T-helper 17 cell (primary cell): Measurements from ENCODE around the gene ICAM3. TPM values are rescaled to one million over a fixed set of nuclear protein-coding genes. Genes with fewer than 3 reads are reported as not detected.
"Not testable (repeated sequence)": the region's sequence is repeated elsewhere in the genome, so short reads cannot be mapped to it uniquely, and the experiment has no call there.

ENCODE experiments used
- ATAC-seq: fragments of 150-1000 bp; cut with Tn5 transposase; 2 replicates; pipeline ENCODE4 v1.10.0; 2021; ENCODE audit warnings: mild to moderate bottlenecking, moderate library complexity
- DNase-seq, 3 donors: peaks; one replicate each; pipeline versions ENCODE4 v3.0.0 to v3.0.0-alpha.2; 2020 to 2021
- H3K9me3 ChIP-seq: one replicate; pipeline ENCODE4 v1.7.0; 2013; ENCODE audit warnings: low read length, mild to moderate bottlenecking; ENCODE audit not compliant: control insufficient read depth, poor library complexity, severe bottlenecking
- H3K27ac Mint-ChIP-seq: one replicate; pipeline ENCODE4 v1.8.0; 2022; ENCODE audit warnings: mild to moderate bottlenecking, moderate library complexity, mixed read lengths
- H3K27me3 Mint-ChIP-seq: one replicate; pipeline ENCODE4 v1.8.0; 2022; ENCODE audit warnings: mixed read lengths
- H3K36me3 Mint-ChIP-seq: one replicate; pipeline ENCODE4 v1.8.0; 2022; ENCODE audit warnings: low read depth, mixed read lengths
- H3K4me1 Mint-ChIP-seq: one replicate; pipeline ENCODE4 v1.8.0; 2022; ENCODE audit warnings: mild to moderate bottlenecking, mixed read lengths
- H3K4me3 Mint-ChIP-seq: one replicate; pipeline ENCODE4 v1.8.0; 2022; ENCODE audit warnings: mild to moderate bottlenecking, moderate library complexity, mixed read lengths
- total RNA-seq, 4 donors: library from RNA in 2 of 4; stranded (reverse) in 2 of 4; gene quantifications; one replicate each; pipeline ENCODE4 v1.2.3 and lab custom pipeline; 2022 to 2026

ICAM3 gene
- total RNA-seq, 2 donors from 2014 or later: 227 to 251 TPM

GRCh38 chr19:10364644-10365043 is 25.2 kb upstream of the ICAM3 start:
- Mint-ChIP-seq H3K27ac (no peak overlapping the region), H3K4me1 (peaks cover 5% of the 10 kb centered on the region), H3K27me3 (no peaks in the 10 kb centered on the region), H3K4me3 (no peak overlapping the region), H3K36me3 (peaks cover 11% of the 10 kb centered on the region)
- ATAC-seq (no peak), DNase-seq (no peak)
- no peaks in the 10 kb centered on the region for H3K9me3 ChIP-seq

GRCh38 chr19:10363789-10364281 is 24.4 kb upstream of the ICAM3 start:
- Mint-ChIP-seq H3K27ac (no peak overlapping the region), H3K27me3 (no peaks in the 10 kb centered on the region), H3K4me1 (peaks cover 3% of the 10 kb centered on the region), H3K36me3 (peaks cover 12% of the 10 kb centered on the region), H3K4me3 (no peak overlapping the region)
- H3K9me3 ChIP-seq: no peaks in the 10 kb centered on the region
- ATAC-seq: no peak
- no peak for DNase-seq

- no peak for ATAC-seq
- Mint-ChIP-seq H3K36me3 (peaks cover 10% of the 10 kb centered on the region), H3K27ac (no peak overlapping the region)
Measured at GRCh38 chr19:10362259-10362658, 22.8 kb upstream of the ICAM3 start.

GRCh38 chr19:10361569-10362011 is 22.2 kb upstream of the ICAM3 start:
- H3K27ac Mint-ChIP-seq: peak overlapping the region; percentile 62
- H3K4me1 Mint-ChIP-seq: peaks cover 3% of the 10 kb centered on the region
- DNase-seq: no peak
- no peak for ATAC-seq
- peaks cover 8% of the 10 kb centered on the region for H3K36me3 Mint-ChIP-seq
- H3K27me3 Mint-ChIP-seq: no peaks in the 10 kb centered on the region
- H3K9me3 ChIP-seq: no peaks in the 10 kb centered on the region
- no peak overlapping the region for H3K4me3 Mint-ChIP-seq

More at GRCh38 chr19:10362259-10362658, 22.8 kb upstream of the ICAM3 start:
- no peaks in the 10 kb centered on the region for H3K27me3 Mint-ChIP-seq
- DNase-seq: no peak
- peaks cover 3% of the 10 kb centered on the region for H3K4me1 Mint-ChIP-seq
- H3K9me3 ChIP-seq: no peaks in the 10 kb centered on the region
- H3K4me3 Mint-ChIP-seq: no peak overlapping the region

GRCh38 chr19:10356431-10356830 is 17.0 kb upstream of the ICAM3 start:
- DNase-seq (no peak), ATAC-seq (no peak)
- H3K4me1 Mint-ChIP-seq: no peaks in the 10 kb centered on the region
- no peak overlapping the region for H3K27ac Mint-ChIP-seq
- no peaks in the 10 kb centered on the region for H3K27me3 Mint-ChIP-seq
- H3K4me3 Mint-ChIP-seq: no peak overlapping the region
- H3K36me3 Mint-ChIP-seq: peaks cover 8% of the 10 kb centered on the region
- no peaks in the 10 kb centered on the region for H3K9me3 ChIP-seq

- H3K4me1 Mint-ChIP-seq: no peaks in the 10 kb centered on the region
- no peak overlapping the region for H3K4me3 Mint-ChIP-seq
- no peaks in the 10 kb centered on the region for H3K27me3 Mint-ChIP-seq
- H3K9me3 ChIP-seq: no peaks in the 10 kb centered on the region
- peak; percentile 58 for ATAC-seq
- no peaks in the 10 kb centered on the region for H3K36me3 Mint-ChIP-seq
- DNase-seq: no peak
- H3K27ac Mint-ChIP-seq: no peak overlapping the region
Measured at GRCh38 chr19:10353793-10354391, 14.5 kb upstream of the ICAM3 start.

GRCh38 chr19:10352764-10353671 is 13.6 kb upstream of the ICAM3 start:
- H3K4me1 Mint-ChIP-seq: no peaks in the 10 kb centered on the region
- H3K27ac Mint-ChIP-seq: no peak overlapping the region
- H3K9me3 ChIP-seq: no peaks in the 10 kb centered on the region
- DNase-seq: no peak
- H3K27me3 Mint-ChIP-seq: no peaks in the 10 kb centered on the region
- no peaks in the 10 kb centered on the region for H3K36me3 Mint-ChIP-seq
- no peak for ATAC-seq
- no peak overlapping the region for H3K4me3 Mint-ChIP-seq

GRCh38 chr19:10346509-10346908 is 7.1 kb upstream of the ICAM3 start:
- Mint-ChIP-seq H3K36me3 (no peaks in the 10 kb centered on the region), H3K27me3 (no peaks in the 10 kb centered on the region), H3K4me1 (no peaks in the 10 kb centered on the region), H3K27ac (no peak overlapping the region), H3K4me3 (no peak overlapping the region)
- no peak for ATAC-seq
- no peaks in the 10 kb centered on the region for H3K9me3 ChIP-seq
- DNase-seq: no peak

- no peaks in the 10 kb centered on the region for H3K9me3 ChIP-seq
- Mint-ChIP-seq H3K4me1 (peaks cover 1% of the 10 kb centered on the region), H3K36me3 (no peaks in the 10 kb centered on the region), H3K27me3 (no peaks in the 10 kb centered on the region), H3K27ac (no peak overlapping the region), H3K4me3 (no peak overlapping the region)
- DNase-seq (no peak), ATAC-seq (no peak)
Measured at GRCh38 chr19:10344780-10345179, 5.4 kb upstream of the ICAM3 start.

- H3K4me1 Mint-ChIP-seq: peaks cover 14% of the 10 kb centered on the region
- no peaks in the 10 kb centered on the region for H3K9me3 ChIP-seq
- no peak for ATAC-seq
- H3K4me3 Mint-ChIP-seq: no peak overlapping the region
- DNase-seq: no peak
- no peaks in the 10 kb centered on the region for H3K36me3 Mint-ChIP-seq
- no peaks in the 10 kb centered on the region for H3K27me3 Mint-ChIP-seq
- H3K27ac Mint-ChIP-seq: no peak overlapping the region
Measured at GRCh38 chr19:10343495-10343894, 4.1 kb upstream of the ICAM3 start.

- DNase-seq: no peak
- ATAC-seq: no peak
- Mint-ChIP-seq H3K36me3 (no peaks in the 10 kb centered on the region), H3K27me3 (no peaks in the 10 kb centered on the region), H3K4me1 (peaks cover 19% of the 10 kb centered on the region), H3K4me3 (peak overlapping the region; percentile 97), H3K27ac (peak overlapping the region; percentile 94)
- H3K9me3 ChIP-seq: no peaks in the 10 kb centered on the region
Measured at GRCh38 chr19:10339977-10340376, 553 bp upstream of the ICAM3 start.

GRCh38 chr19:10338940-10339339 is 484 bp downstream of the ICAM3 start:
- Mint-ChIP-seq H3K36me3 (no peaks in the 10 kb centered on the region), H3K4me1 (peaks cover 19% of the 10 kb centered on the region), H3K27me3 (no peaks in the 10 kb centered on the region), H3K4me3 (peak overlapping the region; percentile 97), H3K27ac (peak overlapping the region; percentile 94)
- no peaks in the 10 kb centered on the region for H3K9me3 ChIP-seq
- ATAC-seq: peak; percentile 12
- DNase-seq: no peak

- H3K27me3 Mint-ChIP-seq, DNase-seq, H3K9me3 ChIP-seq, ATAC-seq, H3K4me3 Mint-ChIP-seq, H3K36me3 Mint-ChIP-seq, H3K27ac Mint-ChIP-seq: not testable (repeated sequence)
- H3K4me1 Mint-ChIP-seq: peaks cover 36% of the 10 kb centered on the region
Measured at GRCh38 chr19:10336725-10337124, 2.7 kb downstream of the ICAM3 start.
